ENCODE measurements around the gene DNAJC1. TPM values are rescaled to one million over a fixed set of nuclear protein-coding genes. Genes with fewer than 3 reads are reported as not detected.
"Not testable (repeated sequence)": the region's sequence is repeated elsewhere in the genome, so short reads cannot be mapped to it uniquely, and the experiment has no call there.

DNAJC1 gene
- total and polyA plus RNA-seq, 2 donors (not counting 3 experiments of a cell fraction or from before 2014, with no cell fraction given), result 11.2 to 19.7 TPM

DNA sequence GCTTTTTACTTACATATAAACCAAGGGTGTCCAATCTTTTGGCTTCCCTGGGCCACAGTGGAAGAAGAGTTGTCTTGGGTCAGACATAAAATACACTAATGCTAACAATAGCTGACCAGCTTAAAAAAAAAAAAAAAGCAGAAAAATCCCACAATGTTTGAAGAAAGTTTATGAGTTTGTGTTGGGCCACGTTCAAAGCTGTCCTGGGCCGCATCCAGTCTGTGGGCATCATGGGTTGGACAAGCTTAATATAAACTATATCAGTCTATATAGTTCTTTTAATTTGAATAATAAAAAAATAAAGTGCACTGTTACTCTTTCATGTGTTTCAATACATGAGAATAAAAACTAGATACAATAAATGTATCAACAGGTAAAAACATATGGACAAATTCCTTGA lies 179.9 kb downstream of the DNAJC1 start:
- Histone ChIP-seq H3K79me2 (ENCODE audit: control insufficient read depth, insufficient read depth, low read length) (no peaks in the 10 kb centered on the region), H3K36me3 (ENCODE audit: control insufficient read depth in 2 of 2, extremely low read depth in 1 of 2, insufficient read depth in 2 of 2, low read length in 2 of 2) (no peaks in the 10 kb centered on the region), H3K27me3 (ENCODE audit: control insufficient read depth in 2 of 2, insufficient read depth in 2 of 2, low read length in 2 of 2) (no peaks in the 10 kb centered on the region), H3K4me2 (ENCODE audit: insufficient read depth, low read length) (no peak overlapping the region), H3K9me1 (replicated peaks; ENCODE audit: control insufficient read depth, extremely low read depth, insufficient read depth, low read length) (no peaks in the 10 kb centered on the region), H3K9ac (replicated peaks; ENCODE audit: extremely low read depth, insufficient read depth, low read length) (no peak overlapping the region), H3K4me3 (replicated peaks in 1 of 3; ENCODE audit: insufficient read depth in 1 of 3, low read depth in 1 of 3, low read length in 3 of 3) (no peak overlapping the region), H4K20me1 (replicated peaks; ENCODE audit: control insufficient read depth, extremely low read depth, insufficient read depth, low read length) (no peaks in the 10 kb centered on the region), H3K4me1 (ENCODE audit: control insufficient read depth, extremely low read depth, insufficient read depth, low read length) (no peaks in the 10 kb centered on the region), H2AFZ (ENCODE audit: low read depth, low read length) (no peak overlapping the region), H3K9me3 (replicated peaks; ENCODE audit: control insufficient read depth, insufficient read depth, low read length) (no peaks in the 10 kb centered on the region), H3K27ac (ENCODE audit: insufficient read depth, low read depth, low read length) (no peak overlapping the region)
- dilution Hi-C loops (cut with MboI; ENCODE audit: extremely low pct_ligation_motif_present, low sequenced_read_pairs), result no loop called here
- intact Hi-C loops (cut with micrococcal nuclease), result no loop called here
- FAIRE-seq (no peak), DNase-seq (ENCODE audit: low read depth, low spot score) (no peak)
- BruUV-seq (replicated peaks), result no TSS peak
- POLR2A ChIA-PET, result no interaction called here
- CTCF ChIA-PET, result interaction anchor here (0.6 kb wide), 1 partner anchor 396 kb away, joined by 3 read pairs; no protein-coding TSS in a partner anchor
- no peak for TF ChIP-seq MAX (IDR thresholded peaks at IDR 0.05; ENCODE audit: insufficient read depth, insufficient read length)
- no peak for TF ChIP-seq GATA2 (IDR thresholded peaks at IDR 0.05; ENCODE audit: insufficient read depth, insufficient read length, low read depth, low read length)
- no peak for TF ChIP-seq EZH2 (IDR thresholded peaks at IDR 0.05; ENCODE audit: borderline replicate concordance, low read depth, low read length, severe bottlenecking)
- no peak for TF ChIP-seq CTCF (IDR thresholded peaks at IDR 0.05; ENCODE audit: extremely low read depth in 1 of 2, insufficient read depth in 1 of 2, low read depth in 1 of 2, low read length in 2 of 2)
- no peak for TF ChIP-seq JUN (IDR thresholded peaks at IDR 0.05; ENCODE audit: borderline replicate concordance, insufficient read depth, insufficient read length, low read depth)

GRCh38 chr10:21822273-21822672 lies 181.3 kb downstream of the DNAJC1 start:
- H3K9ac ChIP-seq (replicated peaks; ENCODE audit: extremely low read depth, insufficient read depth, low read length); DNase-seq (ENCODE audit: low read depth, low spot score); BruUV-seq (replicated peaks); H4K20me1 ChIP-seq (replicated peaks; ENCODE audit: control insufficient read depth, extremely low read depth, insufficient read depth, low read length); POLR2A ChIA-PET; intact Hi-C loops (cut with micrococcal nuclease); H3K4me3 ChIP-seq (replicated peaks in 1 of 3; ENCODE audit: insufficient read depth in 1 of 3, low read depth in 1 of 3, low read length in 3 of 3); H3K27ac ChIP-seq (ENCODE audit: insufficient read depth, low read depth, low read length); FAIRE-seq; CTCF ChIA-PET; H2AFZ ChIP-seq (ENCODE audit: low read depth, low read length); H3K9me3 ChIP-seq (replicated peaks; ENCODE audit: control insufficient read depth, insufficient read depth, low read length); H3K9me1 ChIP-seq (replicated peaks; ENCODE audit: control insufficient read depth, extremely low read depth, insufficient read depth, low read length); dilution Hi-C loops (cut with MboI; ENCODE audit: extremely low pct_ligation_motif_present, low sequenced_read_pairs); H3K4me1 ChIP-seq (ENCODE audit: control insufficient read depth, extremely low read depth, insufficient read depth, low read length); H3K27me3 ChIP-seq (ENCODE audit: control insufficient read depth in 2 of 2, insufficient read depth in 2 of 2, low read length in 2 of 2); H3K4me2 ChIP-seq (ENCODE audit: insufficient read depth, low read length); H3K36me3 ChIP-seq (ENCODE audit: control insufficient read depth in 2 of 2, extremely low read depth in 1 of 2, insufficient read depth in 2 of 2, low read length in 2 of 2); H3K79me2 ChIP-seq (ENCODE audit: control insufficient read depth, insufficient read depth, low read length): not testable (repeated sequence)

Measured in endothelial cell of umbilical vein (primary cell).